HT-29 (cell line): ENCODE data around the gene PIK3R6. TPM values are rescaled to one million over a fixed set of nuclear protein-coding genes. Genes with fewer than 3 reads are reported as not detected.

Source experiments
- DNase-seq: peaks from one replicate; pipeline ENCODE4 v3.0.0-alpha.2; 2015; ENCODE audit warnings: low spot score
- total RNA-seq: library from RNA; depleted of rRNA; stranded (reverse); fragments of >200 nt; shearing (Covaris generic); gene quantifications from 2 replicates; pipeline ENCODE4 v1.2.3, GENCODE V29; 2014

Gene PIK3R6
- total RNA-seq, 1 experiment from 2014 or later, result not detected

- no peak for DNase-seq
These were observed 11.8 kb downstream of the PIK3R6 start for GRCh38 chr17:8855477-8856204.

GRCh38 chr17:8851600-8851999 lies 15.9 kb downstream of the PIK3R6 start:
- DNase-seq, result no peak

DNA sequence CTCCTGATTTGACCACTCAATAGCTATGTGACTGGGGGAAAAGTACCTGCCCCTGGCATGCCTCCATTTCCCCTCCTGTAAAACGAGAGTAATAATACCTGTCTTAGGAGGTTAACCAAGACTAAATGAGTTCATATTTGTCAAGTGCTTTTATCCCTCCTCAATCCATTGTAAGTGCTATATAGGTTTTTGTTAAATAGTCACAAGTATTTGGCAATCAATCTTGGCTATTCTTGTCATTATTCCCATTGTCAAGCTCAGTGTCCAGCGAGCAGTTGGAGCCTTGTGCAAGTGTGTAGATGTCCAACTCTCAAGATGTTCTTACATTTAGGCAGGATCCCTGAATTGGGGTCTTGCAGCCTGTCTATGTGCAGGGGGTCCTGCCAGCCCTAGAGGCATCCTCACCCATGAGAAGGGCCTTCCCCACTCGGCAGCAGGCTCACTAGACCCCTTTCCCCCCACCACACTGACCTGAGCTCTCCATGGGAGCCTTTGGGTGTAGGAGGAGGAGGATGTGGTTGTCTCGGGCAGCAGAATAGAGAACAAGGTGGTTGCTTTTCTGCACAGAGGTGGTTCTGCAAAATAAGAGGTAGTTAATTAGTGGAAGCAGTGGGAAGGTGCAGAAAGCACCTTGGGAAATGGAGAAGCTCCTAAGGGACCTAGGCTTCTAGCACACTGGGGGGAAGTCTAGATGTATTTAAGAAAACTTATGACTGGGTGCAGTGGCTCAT lies 18.0 kb downstream of the PIK3R6 start:
- DNase-seq, result no peak

DNA sequence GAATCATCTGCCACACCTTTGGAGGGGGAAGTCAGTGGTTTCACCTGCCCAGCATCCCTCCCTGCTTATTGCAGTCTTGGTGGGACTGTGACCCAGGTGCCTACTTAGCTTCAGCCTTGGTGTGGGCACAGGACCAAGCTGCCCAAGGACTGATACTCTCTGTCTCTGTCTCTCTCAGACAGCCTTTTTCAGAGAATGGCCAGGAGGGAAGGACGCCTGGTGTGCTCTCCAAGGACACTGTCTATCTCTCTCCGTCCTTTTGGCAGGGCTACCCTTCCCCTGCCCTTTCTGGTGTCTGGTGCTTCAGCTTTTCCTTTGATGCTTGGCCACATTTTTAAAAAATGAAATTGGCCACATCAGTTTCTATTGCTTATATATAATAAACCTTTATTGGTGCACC lies 19.6 kb downstream of the PIK3R6 start:
- no peak for DNase-seq

DNA sequence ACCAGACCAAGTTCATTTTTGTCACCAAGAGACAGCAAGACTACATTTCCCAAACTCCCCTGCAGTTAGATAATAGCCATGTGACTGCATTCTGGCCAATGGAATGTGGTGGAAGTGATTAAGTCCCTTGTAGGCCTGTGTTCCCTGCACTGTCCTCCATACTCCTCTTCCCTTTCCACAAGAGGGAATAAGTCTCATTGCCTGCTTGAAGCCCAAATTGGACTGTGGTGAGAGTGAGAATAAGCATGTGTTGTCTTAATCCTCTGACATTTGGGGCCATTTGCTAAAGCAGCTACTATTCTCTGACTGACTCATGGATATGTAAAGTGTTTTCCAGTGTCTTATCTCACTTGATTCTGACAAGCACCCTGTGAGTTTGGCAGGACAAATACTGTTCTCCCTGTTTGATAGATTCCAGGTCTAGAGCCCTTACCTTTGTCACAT lies 20.7 kb downstream of the PIK3R6 start:
- DNase-seq, result peak; percentile 3

DNA sequence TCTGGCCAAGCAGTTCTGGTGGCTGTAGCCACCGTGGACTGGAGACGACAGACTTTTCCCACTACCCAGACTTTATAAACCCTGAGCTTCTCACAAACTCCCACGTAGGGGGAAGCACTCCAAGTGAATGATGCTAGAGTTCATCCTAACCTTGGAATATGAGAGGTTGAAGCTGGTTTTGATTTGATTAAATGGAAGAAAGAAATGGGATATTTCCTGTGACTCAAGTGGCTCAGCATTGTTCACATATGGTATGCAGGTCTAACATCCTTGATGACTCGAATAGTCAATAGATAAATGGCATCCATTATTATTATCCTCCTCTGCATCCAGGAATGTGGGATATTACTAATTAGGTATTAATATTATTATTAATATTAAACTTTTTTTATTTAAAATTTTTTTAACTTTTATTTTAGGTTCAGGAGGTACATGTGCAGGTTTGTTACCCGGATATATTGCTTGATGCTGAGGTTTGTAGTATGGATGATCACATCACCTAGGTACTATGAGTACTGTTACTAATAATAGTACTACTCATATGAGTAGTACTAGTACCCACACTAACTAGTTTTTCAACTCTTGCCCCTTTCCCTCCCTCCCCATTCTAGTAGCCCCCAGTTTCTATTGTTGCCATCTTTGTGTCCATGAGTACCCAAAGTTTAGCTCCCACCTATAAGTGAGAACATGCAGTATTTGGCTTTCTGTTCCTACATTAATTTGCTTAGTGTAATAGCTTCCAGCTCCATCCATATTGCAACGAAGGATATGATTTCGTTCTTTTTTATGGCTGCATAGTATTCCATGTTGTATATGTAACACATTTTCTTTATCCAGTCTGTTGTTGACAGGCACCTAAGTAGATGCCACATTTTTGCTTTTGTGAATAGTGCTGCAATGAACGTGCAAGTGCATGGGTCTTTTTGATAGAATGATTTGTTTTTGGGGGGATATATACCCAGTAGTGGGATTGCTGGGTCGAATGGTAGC lies 22.9 kb downstream of the PIK3R6 start:
- no peak for DNase-seq

DNA sequence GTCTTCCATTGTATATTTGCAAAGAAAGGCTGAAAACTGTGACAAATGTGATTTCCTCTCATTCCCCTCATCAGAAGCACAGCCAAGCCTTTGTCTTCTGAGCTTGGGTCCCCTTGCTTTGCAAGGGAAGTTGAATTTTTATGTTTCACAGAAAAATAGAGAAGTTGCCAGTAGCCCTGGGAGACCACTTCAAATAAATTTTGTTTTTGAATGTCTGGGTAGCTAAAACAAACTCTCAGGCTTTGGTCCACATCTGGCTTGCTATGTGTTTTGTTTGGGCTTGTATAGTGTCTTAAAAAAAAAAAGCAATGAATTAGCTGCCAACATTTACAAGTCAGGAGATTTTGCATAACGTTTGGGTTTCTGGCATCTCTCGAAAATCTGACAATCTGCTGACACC lies 24.1 kb downstream of the PIK3R6 start:
- no peak for DNase-seq

DNA sequence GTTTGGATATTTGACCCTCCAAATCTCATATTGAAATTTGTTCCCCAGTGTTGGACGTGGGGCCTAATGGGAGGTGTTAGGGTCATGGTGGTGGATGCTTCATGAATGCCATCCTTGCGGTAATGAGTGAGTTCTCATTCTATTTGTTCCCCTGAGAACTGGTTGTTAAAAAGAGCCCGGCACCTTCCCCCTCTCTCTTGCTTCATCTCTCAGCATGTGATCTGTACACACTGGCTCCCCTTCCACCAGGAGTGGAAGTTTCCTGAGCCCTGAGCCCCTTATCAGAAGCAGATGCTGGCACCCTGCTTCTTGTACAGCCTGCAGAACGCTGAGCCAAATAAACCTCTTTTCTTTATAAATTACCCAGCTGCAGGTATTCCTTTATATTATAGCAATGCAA lies 25.6 kb downstream of the PIK3R6 start:
- no peak for DNase-seq

- DNase-seq, result no peak
These were observed 28.0 kb downstream of the PIK3R6 start for GRCh38 chr17:8839410-8839935.

GRCh38 chr17:8838551-8839095 lies 28.9 kb downstream of the PIK3R6 start:
- DNase-seq, result no peak

GRCh38 chr17:8837563-8838075 lies 29.9 kb downstream of the PIK3R6 start:
- DNase-seq, result no peak

- DNase-seq, result no peak
These were observed 30.5 kb downstream of the PIK3R6 start for GRCh38 chr17:8836821-8837562.

DNA sequence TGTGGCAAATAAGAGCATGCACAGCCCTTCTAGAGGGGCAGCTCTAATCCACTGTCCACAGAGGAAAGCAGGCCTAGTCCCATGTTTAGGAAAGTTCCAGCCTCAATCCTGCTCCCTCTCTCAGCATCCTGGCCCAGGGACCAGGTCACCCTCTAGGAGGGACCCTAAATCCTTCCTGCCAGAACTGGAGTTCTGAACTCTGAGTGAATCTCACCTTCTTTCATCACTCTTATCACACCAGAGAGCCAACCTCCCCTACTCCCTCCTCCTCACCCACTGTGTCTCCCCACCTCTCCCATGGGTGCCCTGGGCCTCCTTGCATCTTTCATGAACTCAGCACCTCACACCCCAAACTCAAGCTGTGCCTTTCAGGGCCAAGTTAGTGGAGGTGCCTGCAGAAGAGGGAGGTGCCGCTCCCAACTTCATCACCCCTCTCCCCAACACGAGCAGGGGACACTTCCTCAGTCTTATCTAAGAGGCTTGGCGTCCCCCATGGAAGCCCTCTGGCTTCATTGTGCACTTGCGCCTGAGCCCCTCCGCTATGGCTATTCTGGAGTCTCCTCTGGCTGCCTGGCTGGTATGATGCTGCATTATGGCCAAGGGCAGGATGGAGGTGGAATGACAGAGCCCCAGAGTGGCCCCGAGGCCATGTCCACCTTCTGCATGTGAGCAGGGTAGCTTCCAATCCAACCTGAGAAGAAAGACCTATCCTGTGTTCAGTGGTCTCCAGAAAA lies 31.7 kb downstream of the PIK3R6 start:
- DNase-seq, result no peak

DNA sequence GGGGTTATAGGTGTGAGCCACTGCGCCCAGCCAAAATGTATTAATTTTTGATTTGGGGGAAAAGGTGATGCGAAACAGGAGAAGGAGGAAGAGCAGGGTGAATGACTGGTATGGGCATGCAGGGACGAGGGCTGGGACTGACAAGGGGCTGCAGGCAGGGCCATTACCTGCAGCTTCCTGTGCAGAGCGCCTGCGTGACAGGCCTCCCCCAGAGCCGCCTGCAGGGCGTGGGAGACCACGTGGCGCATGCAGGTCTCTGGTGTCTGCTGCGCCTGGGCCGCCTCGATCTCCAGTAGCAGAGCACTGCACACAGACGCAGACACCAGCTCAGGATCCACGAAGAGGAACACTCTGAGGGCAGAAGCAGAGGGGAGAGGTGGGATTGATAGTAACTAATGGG lies 32.4 kb downstream of the PIK3R6 start:
- DNase-seq, result no peak

DNA sequence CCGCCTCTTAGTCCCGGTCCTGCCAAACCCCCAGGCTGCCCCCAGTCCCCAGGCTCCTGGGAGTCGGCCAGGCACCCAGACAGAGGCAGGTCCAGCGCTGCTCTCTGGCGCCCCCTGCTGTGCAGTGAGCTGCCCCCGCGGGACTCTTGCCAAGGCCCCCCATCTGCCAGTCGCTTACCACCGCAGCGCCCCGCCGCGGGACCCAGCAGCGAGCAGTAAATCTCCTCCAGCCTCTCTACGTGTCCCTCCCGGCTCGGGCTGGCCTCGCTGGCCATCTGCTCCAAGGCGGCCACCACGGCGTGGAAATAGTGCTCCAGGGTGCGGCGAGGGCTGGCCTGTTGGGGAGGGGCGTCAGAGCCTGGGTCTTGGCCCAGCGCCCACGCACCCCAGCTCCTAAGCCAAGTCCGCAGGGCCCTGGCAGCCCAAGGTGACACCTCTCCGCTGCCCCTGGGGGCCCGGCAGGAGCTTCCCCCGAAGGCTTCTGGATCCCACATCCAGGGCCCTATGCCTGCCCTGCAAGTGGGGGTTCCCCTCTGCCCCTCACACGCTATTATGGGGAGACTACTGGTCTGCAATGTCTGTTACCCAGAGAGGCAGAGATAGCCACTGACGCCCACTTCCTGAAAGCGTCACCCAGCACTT lies 34.6 kb downstream of the PIK3R6 start:
- DNase-seq, result no peak

GRCh38 chr17:8831234-8831849 lies 36.1 kb downstream of the PIK3R6 start:
- DNase-seq, result no peak

DNA sequence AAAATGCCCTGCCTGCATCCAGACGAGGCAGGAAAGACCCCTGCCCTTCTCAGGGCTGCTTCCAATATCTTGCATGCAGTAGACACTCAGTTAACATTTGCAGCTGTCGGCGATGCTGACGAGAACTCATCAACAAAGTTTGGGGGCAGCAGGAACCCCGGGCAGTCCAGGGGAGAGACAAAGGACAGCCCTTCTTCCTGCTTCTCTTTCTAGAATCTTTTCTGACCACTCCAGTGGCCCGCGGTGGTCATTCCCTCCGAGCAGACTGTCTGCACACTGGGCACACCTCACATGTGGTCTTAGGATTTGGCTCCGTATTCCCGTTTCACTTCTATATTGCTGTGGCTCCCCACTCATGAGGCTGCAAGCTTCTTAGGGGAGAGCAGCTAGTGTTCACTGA lies 37.3 kb downstream of the PIK3R6 start:
- no peak for DNase-seq

DNA sequence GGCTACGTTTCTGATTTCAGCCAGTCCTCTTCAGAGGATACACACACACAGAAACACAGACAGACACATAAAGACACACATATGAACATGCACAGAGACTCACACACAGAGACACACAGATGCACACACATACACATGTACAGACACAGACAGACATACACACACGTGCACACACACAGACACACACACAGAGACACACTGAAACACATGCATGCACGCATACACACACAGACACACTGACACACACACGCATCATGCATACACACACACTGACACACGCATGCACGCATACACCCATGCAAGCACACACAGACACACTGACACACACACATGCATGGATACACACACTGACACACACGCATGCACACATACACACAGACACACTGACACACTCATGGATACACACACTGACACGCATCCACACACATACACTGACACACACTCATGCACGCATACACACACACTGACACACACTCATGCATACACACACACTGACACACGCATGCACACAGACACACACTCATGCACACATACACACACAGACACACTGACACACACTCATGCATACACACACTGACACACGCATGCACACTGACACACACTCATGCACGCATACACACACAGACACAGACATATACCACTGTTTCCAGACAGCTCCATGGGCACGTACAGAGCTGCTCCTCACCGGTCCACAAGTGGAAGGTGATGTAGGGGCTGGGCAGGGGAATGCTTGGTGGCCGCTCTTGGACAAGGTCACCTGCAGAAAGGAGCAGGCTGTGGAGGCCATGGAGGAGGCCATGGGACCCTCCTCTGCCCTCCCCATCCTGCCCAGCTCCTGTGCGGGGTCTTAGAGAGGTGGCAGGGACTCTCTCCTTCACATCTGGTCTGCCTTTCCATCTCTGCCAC lies 38.2 kb downstream of the PIK3R6 start:
- no peak for DNase-seq
